Hematopoietic multipotent progenitor cell treated with erythropoietin and hydrocortisone succinate and interleukin-3 and kit ligand, for 4 days (in vitro differentiated cells): ENCODE data around the gene COMMD1.
"Not testable (repeated sequence)": the region's sequence is repeated elsewhere in the genome, so short reads cannot be mapped to it uniquely, and the experiment has no call there.

Source experiments
- DNase-seq: peaks from one replicate; pipeline ENCODE4 v3.0.0-alpha.2; 2015

Gene COMMD1

GRCh38 chr2:62143696-62144095, 238.2 kb downstream of the COMMD1 start:
- no peak for DNase-seq

GRCh38 chr2:62144689-62145477, 239.4 kb downstream of the COMMD1 start:
- DNase-seq, result no peak

- peak; percentile 79 for DNase-seq
Measured at GRCh38 chr2:62145478-62146100, 240.1 kb downstream of the COMMD1 start.

- not testable (repeated sequence) for DNase-seq
Measured at GRCh38 chr2:62146790-62147189, 241.3 kb downstream of the COMMD1 start.

- DNase-seq, result no peak
Measured at GRCh38 chr2:62147610-62148301, 242.3 kb downstream of the COMMD1 start.

GRCh38 chr2:62149708-62150107, 244.2 kb downstream of the COMMD1 start:
- DNase-seq, result peak; percentile 22

GRCh38 chr2:62150597-62151305, 245.3 kb downstream of the COMMD1 start:
- no peak for DNase-seq

GRCh38 chr2:62151306-62151638, 245.8 kb downstream of the COMMD1 start:
- no peak for DNase-seq

- DNase-seq, result no peak
Measured at GRCh38 chr2:62152000-62152399, 246.5 kb downstream of the COMMD1 start.

GRCh38 chr2:62156861-62157496, 251.5 kb downstream of the COMMD1 start:
- no peak for DNase-seq

GRCh38 chr2:62158444-62159121, 253.1 kb downstream of the COMMD1 start:
- DNase-seq, result no peak

GRCh38 chr2:62160691-62161090, 255.2 kb downstream of the COMMD1 start:
- DNase-seq, result not testable (repeated sequence)

GRCh38 chr2:62163106-62163831, 257.8 kb downstream of the COMMD1 start:
- DNase-seq, result no peak

GRCh38 chr2:62163834-62164233, 258.4 kb downstream of the COMMD1 start:
- DNase-seq, result no peak

GRCh38 chr2:62175728-62176127, 270.3 kb downstream of the COMMD1 start:
- DNase-seq, result no peak

- DNase-seq, result peak; percentile 96
Measured at GRCh38 chr2:62176801-62177200, 271.3 kb downstream of the COMMD1 start.

- DNase-seq, result no peak
Measured at GRCh38 chr2:62177392-62178049, 272.0 kb downstream of the COMMD1 start.

- DNase-seq, result no peak
Measured at GRCh38 chr2:62178741-62179271, 273.3 kb downstream of the COMMD1 start.

GRCh38 chr2:62180975-62181374, 275.5 kb downstream of the COMMD1 start:
- DNase-seq, result peak; percentile 91

- no peak for DNase-seq
Measured at GRCh38 chr2:62181843-62182242, 276.4 kb downstream of the COMMD1 start.
